ENCODE measurements around the gene PDZD11. TPM values are rescaled to one million over a fixed set of nuclear protein-coding genes. Genes with fewer than 3 reads are reported as not detected.
"Not testable (repeated sequence)": the region's sequence is repeated elsewhere in the genome, so short reads cannot be mapped to it uniquely, and the experiment has no call there.

PDZD11 gene
- total RNA-seq (25.4 TPM), polyA plus RNA-seq (54.6 TPM)
- long read RNA-seq, donor 1, partial matches to known transcripts, result 0 of 3 reads
- long read RNA-seq, donor 1, other reads (novel, unspliced or antisense), result 0 of 3 reads
- long read RNA-seq, donor 2, transcript PDZD11-201 (7 exons, 1,043 nt), result major isoform, 23 of 31 reads
- long read RNA-seq, donor 2, partial matches to known transcripts, result 5 of 31 reads
- long read RNA-seq, donor 2, other reads (novel, unspliced or antisense), result 0 of 31 reads
- long read RNA-seq, donor 3, transcript PDZD11-201 (7 exons, 1,043 nt), result major isoform, 25 of 28 reads
- long read RNA-seq, donor 3, partial matches to known transcripts, result 0 of 28 reads
- long read RNA-seq, donor 3, other reads (novel, unspliced or antisense), result 0 of 28 reads
- long read RNA-seq, donor 4, transcript PDZD11-201 (7 exons, 1,043 nt), result major isoform, 11 of 14 reads
- long read RNA-seq, donor 4, partial matches to known transcripts, result 0 of 14 reads
- long read RNA-seq, donor 4, other reads (novel, unspliced or antisense), result 0 of 14 reads
- long read RNA-seq, donor 5, transcript PDZD11-201 (7 exons, 1,043 nt), result major isoform, 36 of 40 reads
- long read RNA-seq, donor 5, partial matches to known transcripts, result 0 of 40 reads
- long read RNA-seq, donor 5, other reads (novel, unspliced or antisense), result 0 of 40 reads
- long read RNA-seq, donor 6, transcript PDZD11-201 (7 exons, 1,043 nt), result major isoform, 14 of 15 reads
- long read RNA-seq, donor 6, partial matches to known transcripts, result 0 of 15 reads
- long read RNA-seq, donor 6, other reads (novel, unspliced or antisense), result 0 of 15 reads
- long read RNA-seq, donor 7, transcript PDZD11-201 (7 exons, 1,043 nt), result major isoform, 19 of 21 reads
- long read RNA-seq, donor 7, partial matches to known transcripts, result 0 of 21 reads
- long read RNA-seq, donor 7, other reads (novel, unspliced or antisense), result 0 of 21 reads
- long read RNA-seq, donor 8, transcript PDZD11-201 (7 exons, 1,043 nt), result major isoform, 6 of 10 reads
- long read RNA-seq, donor 8, partial matches to known transcripts, result 0 of 10 reads
- long read RNA-seq, donor 8, other reads (novel, unspliced or antisense), result 0 of 10 reads
- long read RNA-seq, donor 9, transcript PDZD11-201 (7 exons, 1,043 nt), result major isoform, 12 of 14 reads
- long read RNA-seq, donor 9, partial matches to known transcripts, result 0 of 14 reads
- long read RNA-seq, donor 9, other reads (novel, unspliced or antisense), result 0 of 14 reads
- long read RNA-seq, donor 10, transcript PDZD11-201 (7 exons, 1,043 nt), result major isoform, 14 of 15 reads
- long read RNA-seq, donor 10, partial matches to known transcripts, result 0 of 15 reads
- long read RNA-seq, donor 10, other reads (novel, unspliced or antisense), result 0 of 15 reads

DNA sequence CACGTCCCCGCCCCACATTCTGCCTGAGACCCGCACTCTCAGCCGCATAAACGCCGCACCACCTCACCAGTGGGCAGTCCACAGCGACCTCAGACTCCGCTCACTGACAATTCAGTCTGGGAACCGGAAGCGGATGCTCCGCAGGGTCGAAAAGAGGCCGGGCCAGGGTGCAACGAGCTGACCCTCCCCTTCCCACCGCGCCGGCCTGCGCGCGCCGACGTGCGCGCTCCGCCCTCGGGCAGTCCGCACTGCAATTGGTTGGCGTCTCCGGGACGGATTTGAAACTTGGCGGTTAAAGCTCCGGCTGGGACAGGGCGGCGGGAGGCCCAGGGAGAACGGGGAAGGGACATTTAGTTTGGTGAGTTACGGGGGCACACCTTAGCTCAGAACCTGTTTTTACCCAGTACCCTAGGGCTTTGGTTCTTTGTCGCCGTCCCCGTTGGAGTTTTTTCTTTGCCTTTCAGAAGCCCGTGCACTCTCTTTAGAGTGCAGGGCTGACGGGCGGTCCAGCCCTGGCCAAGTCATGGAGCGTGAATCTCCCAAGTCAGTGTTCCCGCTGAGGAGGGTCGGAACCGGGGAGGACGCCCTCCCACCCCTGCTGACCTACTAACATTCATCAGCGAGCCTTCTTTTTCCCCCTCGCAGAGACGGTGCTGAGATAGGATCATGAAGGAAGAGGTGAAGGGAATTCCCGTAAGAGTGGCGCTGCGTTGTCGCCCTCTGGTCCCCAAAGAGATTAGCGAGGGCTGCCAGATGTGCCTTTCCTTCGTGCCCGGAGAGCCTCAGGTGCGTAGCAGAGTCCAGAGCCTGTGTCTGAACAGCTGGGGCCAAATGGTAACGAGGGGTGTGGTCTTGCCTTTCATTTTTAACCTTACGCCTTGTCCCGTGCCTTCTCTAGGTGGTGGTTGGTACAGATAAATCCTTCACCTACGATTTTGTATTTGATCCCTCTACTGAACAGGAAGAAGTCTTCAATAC, at the start of gene PDZD11, which contains the start of gene KIF4A:
PDZD11 (minus strand) TSS at position 135 of the 978 bp plus-strand sequence. CDS start 586 bp downstream, outside the sequence.
KIF4A (plus strand) TSS at position 312 of the 978 bp plus-strand sequence; CDS start at position 667, 355 bp downstream.
- Histone ChIP-seq H3K4me3 (ENCODE audit: low read length in 2 of 2) (peak within 1 kb of the TSS; percentile 60 to 69), H3K27me3 (ENCODE audit: control insufficient read depth in 2 of 2, insufficient read depth in 1 of 2, low read length in 1 of 2) (no peaks in the 10 kb centered on the region), H3K36me3 (ENCODE audit: control insufficient read depth in 2 of 2, insufficient read depth in 2 of 2, low read length in 1 of 2) (peaks cover 7 to 12% of the 10 kb centered on the region in 2 donors), H3K4me1 (ENCODE audit: control insufficient read depth in 2 of 2, insufficient read depth in 2 of 2, low read length in 2 of 2) (peaks cover 0 to 5% of the 10 kb centered on the region in 2 donors), H3K27ac (ENCODE audit: low read depth in 1 of 2, low read length in 1 of 2) (peak within 1 kb of the TSS; percentile 17 to 82), H3K9me3 (ENCODE audit: control insufficient read depth in 2 of 2, insufficient read depth in 1 of 2, low read length in 1 of 2) (no peaks in the 10 kb centered on the region)
- DNase-seq (ENCODE audit: low read depth in 6 of 9, low spot score in 9 of 9), result peak; percentile 45 to 84 (median 61)
- WGBS, result under 1% methylated on average over 62 of the region's 62 CpGs

DNA sequence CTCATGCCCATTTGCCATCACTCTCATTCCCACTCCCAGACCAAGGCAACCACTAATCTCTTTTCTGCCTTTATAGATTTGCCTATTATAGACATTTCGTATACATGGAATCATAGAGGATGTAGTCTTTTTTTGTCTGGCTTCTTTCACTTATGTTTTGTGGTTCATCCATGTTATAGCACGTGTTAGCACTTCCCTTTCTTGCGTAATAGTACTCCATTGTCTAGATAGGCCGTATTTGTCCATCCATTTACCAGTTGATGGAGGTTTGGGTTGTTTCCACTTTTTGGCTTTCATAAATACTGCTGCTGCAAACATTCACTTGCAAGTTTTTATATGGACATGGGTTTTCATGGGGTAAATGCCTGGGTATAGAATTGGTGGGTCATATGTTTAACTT, 48.6 kb upstream of the PDZD11 start:
- Histone ChIP-seq H3K4me3 (ENCODE audit: low read length in 2 of 2) (no peak overlapping the region), H3K27ac (ENCODE audit: low read depth in 1 of 2, low read length in 1 of 2) (no peak overlapping the region), H3K4me1 (ENCODE audit: control insufficient read depth in 2 of 2, insufficient read depth in 2 of 2, low read length in 2 of 2) (no peaks in the 10 kb centered on the region), H3K27me3 (ENCODE audit: control insufficient read depth in 2 of 2, insufficient read depth in 1 of 2, low read length in 1 of 2) (no peaks in the 10 kb centered on the region), H3K9me3 (ENCODE audit: control insufficient read depth in 2 of 2, insufficient read depth in 1 of 2, low read length in 1 of 2) (no peaks in the 10 kb centered on the region), H3K36me3 (ENCODE audit: control insufficient read depth in 2 of 2, insufficient read depth in 2 of 2, low read length in 1 of 2) (peaks cover 3 to 5% of the 10 kb centered on the region in 2 donors)
- DNase-seq (ENCODE audit: low read depth in 6 of 9, low spot score in 9 of 9), result no peak
- WGBS, result 93% methylated on average over 4 of the region's 4 CpGs

- no peak for DNase-seq (ENCODE audit: low read depth in 6 of 9, low spot score in 9 of 9)
- Histone ChIP-seq H3K9me3 (ENCODE audit: control insufficient read depth in 2 of 2, insufficient read depth in 1 of 2, low read length in 1 of 2) (no peaks in the 10 kb centered on the region), H3K27ac (ENCODE audit: low read depth in 1 of 2, low read length in 1 of 2) (no peak overlapping the region), H3K4me3 (ENCODE audit: low read length in 2 of 2) (no peak overlapping the region), H3K27me3 (ENCODE audit: control insufficient read depth in 2 of 2, insufficient read depth in 1 of 2, low read length in 1 of 2) (no peaks in the 10 kb centered on the region), H3K4me1 (ENCODE audit: control insufficient read depth in 2 of 2, insufficient read depth in 2 of 2, low read length in 2 of 2) (no peaks in the 10 kb centered on the region), H3K36me3 (ENCODE audit: control insufficient read depth in 2 of 2, insufficient read depth in 2 of 2, low read length in 1 of 2) (peaks cover 2 to 3% of the 10 kb centered on the region in 2 donors)
Observed at GRCh38 chrX:70336767-70337166, 47.0 kb upstream of the PDZD11 start.

DNA sequence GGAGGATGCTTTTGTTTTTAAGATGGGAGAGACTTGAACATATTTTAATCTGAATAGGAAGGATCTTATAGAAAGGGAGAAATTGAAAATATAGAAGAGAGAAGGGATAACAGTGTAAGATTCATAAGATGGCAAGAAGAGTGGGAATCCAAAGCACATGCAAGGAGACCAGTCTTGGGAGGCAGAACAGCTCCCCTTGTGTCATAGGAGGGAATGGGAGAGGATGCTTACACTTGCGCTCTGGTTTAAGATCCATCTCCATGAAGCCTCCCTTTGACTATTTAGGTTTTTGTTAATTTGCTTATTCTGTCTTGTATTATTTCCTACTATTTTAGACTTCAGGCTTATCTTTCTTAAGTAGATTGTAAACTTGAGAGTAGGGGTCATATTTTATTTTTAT, 42.9 kb upstream of the PDZD11 start:
- peaks cover 3 to 10% of the 10 kb centered on the region in 2 donors for H3K36me3 ChIP-seq (ENCODE audit: control insufficient read depth in 2 of 2, insufficient read depth in 2 of 2, low read length in 1 of 2)
- H3K9me3 ChIP-seq (ENCODE audit: control insufficient read depth in 2 of 2, insufficient read depth in 1 of 2, low read length in 1 of 2), result no peaks in the 10 kb centered on the region
- H3K27me3 ChIP-seq (ENCODE audit: control insufficient read depth in 2 of 2, insufficient read depth in 1 of 2, low read length in 1 of 2), result no peaks in the 10 kb centered on the region
- no peak overlapping the region for H3K27ac ChIP-seq (ENCODE audit: low read depth in 1 of 2, low read length in 1 of 2)
- no peak overlapping the region for H3K4me3 ChIP-seq (ENCODE audit: low read length in 2 of 2)
- H3K4me1 ChIP-seq (ENCODE audit: control insufficient read depth in 2 of 2, insufficient read depth in 2 of 2, low read length in 2 of 2), result no peaks in the 10 kb centered on the region
- no peak for DNase-seq (ENCODE audit: low read depth in 6 of 9, low spot score in 9 of 9)
- 95% methylated on average over 1 of the region's 1 CpG for WGBS

GRCh38 chrX:70331161-70331560, 41.4 kb upstream of the PDZD11 start:
- Histone ChIP-seq H3K9me3 (ENCODE audit: control insufficient read depth in 2 of 2, insufficient read depth in 1 of 2, low read length in 1 of 2) (no peaks in the 10 kb centered on the region), H3K27me3 (ENCODE audit: control insufficient read depth in 2 of 2, insufficient read depth in 1 of 2, low read length in 1 of 2) (no peaks in the 10 kb centered on the region), H3K27ac (ENCODE audit: low read depth in 1 of 2, low read length in 1 of 2) (no peak overlapping the region), H3K36me3 (ENCODE audit: control insufficient read depth in 2 of 2, insufficient read depth in 2 of 2, low read length in 1 of 2) (peaks cover 0 to 10% of the 10 kb centered on the region in 2 donors), H3K4me3 (ENCODE audit: low read length in 2 of 2) (no peak overlapping the region), H3K4me1 (ENCODE audit: control insufficient read depth in 2 of 2, insufficient read depth in 2 of 2, low read length in 2 of 2) (no peaks in the 10 kb centered on the region)
- 100% methylated on average over 1 of the region's 1 CpG for WGBS
- no peak for DNase-seq (ENCODE audit: low read depth in 6 of 9, low spot score in 9 of 9)

DNA sequence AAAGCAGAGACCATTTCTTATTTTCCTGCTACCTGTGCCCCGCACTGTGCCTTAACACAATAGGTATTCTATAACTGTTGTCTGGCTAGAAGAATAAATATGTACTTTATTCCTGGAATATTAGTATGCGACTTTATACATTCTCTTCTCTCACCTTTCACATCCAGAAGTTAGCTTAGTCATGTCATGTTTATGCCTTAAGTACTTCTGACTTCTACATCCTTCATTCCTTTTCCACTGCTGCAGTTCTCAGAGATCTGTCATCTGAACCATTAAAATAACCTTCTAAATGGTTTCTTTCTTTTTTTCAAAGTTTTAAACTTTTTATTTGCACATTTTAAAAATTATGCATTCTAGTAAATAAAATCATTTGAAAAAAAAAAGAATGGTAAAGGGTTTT, 34.6 kb upstream of the PDZD11 start:
- H3K27me3 ChIP-seq (ENCODE audit: control insufficient read depth in 2 of 2, insufficient read depth in 1 of 2, low read length in 1 of 2), result no peaks in the 10 kb centered on the region
- DNase-seq (ENCODE audit: low read depth in 6 of 9, low spot score in 9 of 9), result no peak
- H3K27ac ChIP-seq (ENCODE audit: low read depth in 1 of 2, low read length in 1 of 2), result no peak overlapping the region
- no peaks in the 10 kb centered on the region for H3K4me1 ChIP-seq (ENCODE audit: control insufficient read depth in 2 of 2, insufficient read depth in 2 of 2, low read length in 2 of 2)
- 99% methylated on average over 2 of the region's 2 CpGs for WGBS
- H3K9me3 ChIP-seq (ENCODE audit: control insufficient read depth in 2 of 2, insufficient read depth in 1 of 2, low read length in 1 of 2), result no peaks in the 10 kb centered on the region
- H3K36me3 ChIP-seq (ENCODE audit: control insufficient read depth in 2 of 2, insufficient read depth in 2 of 2, low read length in 1 of 2), result peaks cover 0 to under 1% of the 10 kb centered on the region in 2 donors
- H3K4me3 ChIP-seq (ENCODE audit: low read length in 2 of 2), result no peak overlapping the region

DNA sequence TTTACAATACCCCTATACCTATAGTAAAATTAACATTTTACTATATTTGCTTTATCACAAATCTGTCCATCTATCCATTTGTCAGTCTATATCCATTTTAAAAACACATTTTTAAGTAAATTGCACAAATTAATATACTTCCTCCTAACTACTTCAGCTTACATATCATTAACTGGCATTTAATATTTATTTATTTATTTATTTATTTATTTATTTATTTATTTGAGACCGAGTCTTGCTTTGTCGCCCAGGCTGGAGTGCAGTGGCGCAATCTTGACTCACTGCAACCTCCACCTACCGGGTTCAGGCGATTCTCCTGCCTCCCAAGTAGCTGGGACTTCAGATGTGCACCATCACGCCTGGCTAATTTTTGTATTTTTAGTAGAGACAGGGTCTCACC, 33.9 kb upstream of the PDZD11 start:
- WGBS, result 97% methylated on average over 6 of the region's 6 CpGs
- H3K36me3 ChIP-seq (ENCODE audit: control insufficient read depth in 2 of 2, insufficient read depth in 2 of 2, low read length in 1 of 2); H3K9me3 ChIP-seq (ENCODE audit: control insufficient read depth in 2 of 2, insufficient read depth in 1 of 2, low read length in 1 of 2); H3K27ac ChIP-seq (ENCODE audit: low read depth in 1 of 2, low read length in 1 of 2); DNase-seq (ENCODE audit: low read depth in 6 of 9, low spot score in 9 of 9); H3K4me3 ChIP-seq (ENCODE audit: low read length in 2 of 2); H3K27me3 ChIP-seq (ENCODE audit: control insufficient read depth in 2 of 2, insufficient read depth in 1 of 2, low read length in 1 of 2); H3K4me1 ChIP-seq (ENCODE audit: control insufficient read depth in 2 of 2, insufficient read depth in 2 of 2, low read length in 2 of 2): not testable (repeated sequence)

DNA sequence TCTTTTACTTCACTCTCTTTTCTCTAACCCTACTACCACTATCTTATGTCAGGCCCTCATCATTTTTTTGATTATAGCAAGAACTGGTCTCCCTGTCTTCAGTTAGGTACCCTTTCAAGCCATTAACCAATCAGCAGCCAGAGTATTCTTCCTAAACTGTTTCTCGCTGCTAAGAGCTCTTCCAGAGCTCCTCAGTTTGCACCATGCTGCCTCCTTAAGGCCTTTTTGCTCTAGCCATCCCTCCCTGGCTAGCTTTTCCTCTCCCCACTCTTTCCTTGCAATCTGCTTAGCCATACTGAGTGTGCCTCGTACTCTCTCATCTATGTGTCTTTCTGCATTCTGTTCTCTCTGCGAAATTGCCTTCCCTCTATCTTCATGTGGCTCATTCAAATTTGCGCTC, 33.1 kb upstream of the PDZD11 start:
- Histone ChIP-seq H3K36me3 (ENCODE audit: control insufficient read depth in 2 of 2, insufficient read depth in 2 of 2, low read length in 1 of 2) (no peaks in the 10 kb centered on the region), H3K9me3 (ENCODE audit: control insufficient read depth in 2 of 2, insufficient read depth in 1 of 2, low read length in 1 of 2) (no peaks in the 10 kb centered on the region), H3K27ac (ENCODE audit: low read depth in 1 of 2, low read length in 1 of 2) (no peak overlapping the region), H3K4me3 (ENCODE audit: low read length in 2 of 2) (no peak overlapping the region), H3K27me3 (ENCODE audit: control insufficient read depth in 2 of 2, insufficient read depth in 1 of 2, low read length in 1 of 2) (no peaks in the 10 kb centered on the region), H3K4me1 (ENCODE audit: control insufficient read depth in 2 of 2, insufficient read depth in 2 of 2, low read length in 2 of 2) (no peaks in the 10 kb centered on the region)
- DNase-seq (ENCODE audit: low read depth in 6 of 9, low spot score in 9 of 9), result no peak
- 98% methylated on average over 4 of the region's 4 CpGs for WGBS
